ENCODE results near the gene KCNQ1OT1.

KCNQ1OT1 gene

GRCh38 chr11:2745511-2745910, 45.7 kb upstream of the KCNQ1OT1 start:
- no peak overlapping the region for H3K4me3 ChIP-seq (ENCODE audit: low read length)

DNA sequence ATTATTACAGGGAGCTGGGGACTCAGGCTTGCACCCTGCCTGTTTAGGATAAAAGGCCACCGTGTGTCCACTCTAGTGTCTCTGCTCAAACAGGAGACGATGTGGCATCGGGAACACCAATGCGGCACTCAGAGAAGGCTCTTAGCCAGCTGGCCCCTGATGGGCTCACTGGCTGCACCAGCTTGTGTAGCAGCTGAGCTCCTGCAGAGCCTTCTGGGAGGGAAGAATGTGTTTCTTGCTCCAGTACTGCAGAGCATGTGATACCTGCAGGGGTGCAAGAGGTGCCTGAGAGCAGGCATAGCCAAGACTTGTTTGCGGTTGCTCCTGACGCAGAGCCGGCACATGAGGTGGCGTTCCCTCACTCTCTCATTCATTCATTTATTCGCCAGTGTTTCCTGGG, 44.4 kb upstream of the KCNQ1OT1 start:
- DNase-seq (ENCODE audit: low read depth), result no peak
- no peak overlapping the region for H3K4me3 ChIP-seq (ENCODE audit: low read length)
- TF ChIP-seq, protein P1, sequence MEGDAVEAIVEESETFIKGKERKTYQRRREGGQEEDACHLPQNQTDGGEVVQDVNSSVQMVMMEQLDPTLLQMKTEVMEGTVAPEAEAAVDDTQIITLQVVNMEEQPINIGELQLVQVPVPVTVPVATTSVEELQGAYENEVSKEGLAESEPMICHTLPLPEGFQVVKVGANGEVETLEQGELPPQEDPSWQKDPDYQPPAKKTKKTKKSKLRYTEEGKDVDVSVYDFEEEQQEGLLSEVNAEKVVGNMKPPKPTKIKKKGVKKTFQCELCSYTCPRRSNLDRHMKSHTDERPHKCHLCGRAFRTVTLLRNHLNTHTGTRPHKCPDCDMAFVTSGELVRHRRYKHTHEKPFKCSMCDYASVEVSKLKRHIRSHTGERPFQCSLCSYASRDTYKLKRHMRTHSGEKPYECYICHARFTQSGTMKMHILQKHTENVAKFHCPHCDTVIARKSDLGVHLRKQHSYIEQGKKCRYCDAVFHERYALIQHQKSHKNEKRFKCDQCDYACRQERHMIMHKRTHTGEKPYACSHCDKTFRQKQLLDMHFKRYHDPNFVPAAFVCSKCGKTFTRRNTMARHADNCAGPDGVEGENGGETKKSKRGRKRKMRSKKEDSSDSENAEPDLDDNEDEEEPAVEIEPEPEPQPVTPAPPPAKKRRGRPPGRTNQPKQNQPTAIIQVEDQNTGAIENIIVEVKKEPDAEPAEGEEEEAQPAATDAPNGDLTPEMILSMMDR (conservative IDR thresholded peaks at IDR 0.05; ENCODE audit: low read depth, low read length), result no peak

More at GRCh38 chr11:2745511-2745910, 45.7 kb upstream of the KCNQ1OT1 start:
- DNase-seq (ENCODE audit: low read depth), result no peak
- TF ChIP-seq, protein P1 (conservative IDR thresholded peaks at IDR 0.05; ENCODE audit: low read depth, low read length), result no peak

DNA sequence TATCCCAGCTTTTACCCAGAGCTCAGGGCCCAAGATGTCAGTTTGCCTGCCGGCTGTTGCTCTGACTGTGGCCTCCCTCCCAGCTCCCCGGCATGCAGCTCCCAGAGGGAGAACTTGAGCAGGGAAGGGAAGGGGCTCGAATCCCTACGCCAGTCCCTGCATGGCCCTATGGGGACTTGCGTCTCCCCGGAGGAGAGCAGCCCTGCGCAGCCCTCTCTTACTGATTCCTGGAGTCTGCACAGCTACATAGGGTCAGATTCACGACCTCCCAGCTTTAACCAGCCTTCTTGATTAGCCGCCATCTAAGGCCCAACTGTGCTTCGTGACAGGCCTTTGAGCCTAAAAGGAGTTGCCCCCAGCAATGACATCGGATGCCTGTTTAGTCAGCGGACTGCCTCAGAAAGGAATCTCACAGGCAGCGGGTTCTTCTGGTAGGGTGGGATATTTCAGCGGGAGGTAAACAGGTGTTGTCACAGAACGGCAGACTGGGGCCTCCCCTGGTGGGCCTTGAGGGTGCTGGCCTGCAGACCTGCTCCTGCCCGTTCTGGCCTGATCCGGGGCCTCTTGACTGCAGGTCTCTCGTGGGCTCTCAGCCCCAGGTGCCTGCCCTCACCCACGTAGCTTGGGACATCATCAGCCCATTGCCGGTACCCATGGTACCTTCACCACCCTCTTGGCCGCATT, 43.8 kb upstream of the KCNQ1OT1 start:
- DNase-seq (ENCODE audit: low read depth), result no peak
- TF ChIP-seq, protein P1 (conservative IDR thresholded peaks at IDR 0.05; ENCODE audit: low read depth, low read length), result no peak
- H3K4me3 ChIP-seq (ENCODE audit: low read length), result no peak overlapping the region

- no peak overlapping the region for H3K4me3 ChIP-seq (ENCODE audit: low read length)
- no peak for DNase-seq (ENCODE audit: low read depth)
- TF ChIP-seq, protein P1 (conservative IDR thresholded peaks at IDR 0.05; ENCODE audit: low read depth, low read length), result no peak
These were observed 43.0 kb upstream of the KCNQ1OT1 start for GRCh38 chr11:2742611-2743426.

DNA sequence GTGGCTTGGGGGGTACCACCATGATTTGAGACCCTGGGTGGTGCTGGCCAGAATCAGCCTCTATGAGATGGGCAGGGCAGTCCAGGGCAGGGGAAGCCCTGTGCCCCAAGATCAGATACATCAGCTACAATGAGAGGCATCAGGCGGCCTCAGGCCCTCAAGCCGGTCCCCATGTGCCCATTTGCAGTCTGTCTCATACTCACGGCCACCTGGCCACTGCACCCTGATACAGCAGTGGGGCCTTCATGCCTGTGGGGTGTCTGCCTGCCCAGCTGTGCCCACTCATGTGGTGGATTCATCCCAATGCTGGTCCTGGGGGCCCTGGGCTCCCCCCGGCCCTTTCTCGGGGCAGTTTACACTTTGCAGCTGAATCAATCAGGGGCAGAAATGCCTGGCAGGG, 42.4 kb upstream of the KCNQ1OT1 start:
- no peak for DNase-seq (ENCODE audit: low read depth)
- H3K4me3 ChIP-seq (ENCODE audit: low read length), result no peak overlapping the region
- TF ChIP-seq, protein P1 (conservative IDR thresholded peaks at IDR 0.05; ENCODE audit: low read depth, low read length), result no peak

- no peak overlapping the region for H3K4me3 ChIP-seq (ENCODE audit: low read length)
- no peak for DNase-seq (ENCODE audit: low read depth)
- TF ChIP-seq, protein P1 (conservative IDR thresholded peaks at IDR 0.05; ENCODE audit: low read depth, low read length), result no peak
These were observed 41.8 kb upstream of the KCNQ1OT1 start for GRCh38 chr11:2741377-2742131.
